LNCAP (cell line): Measurements from ENCODE around the gene MRPS11.

ENCODE experiments used
- CTCF ChIP-seq: fragments of 450-650 bp; IDR thresholded peaks from 2 replicates; pipeline ENCODE4 v1.5.1; 2017; ENCODE audit warnings: mild to moderate bottlenecking

The MRPS11 gene

GRCh38 chr15:88448991-88449461 is 18.5 kb upstream of the MRPS11 start:
- TF ChIP-seq CTCF = no peak

GRCh38 chr15:88449581-88449980 is 17.9 kb upstream of the MRPS11 start:
- TF ChIP-seq CTCF = no peak

GRCh38 chr15:88450125-88450798 is 17.2 kb upstream of the MRPS11 start:
- peak; percentile 94 for TF ChIP-seq CTCF

- no peak for TF ChIP-seq CTCF
Observed at GRCh38 chr15:88453651-88454050, 13.9 kb upstream of the MRPS11 start.

GRCh38 chr15:88454236-88454635 is 13.3 kb upstream of the MRPS11 start:
- no peak for TF ChIP-seq CTCF

- peak; percentile 83 for TF ChIP-seq CTCF
Observed at GRCh38 chr15:88454867-88455810, 12.4 kb upstream of the MRPS11 start.

- no peak for TF ChIP-seq CTCF
Observed at GRCh38 chr15:88456733-88457132, 10.8 kb upstream of the MRPS11 start.
